ENCODE measurements around the gene ALOX15B. TPM values are rescaled to one million over a fixed set of nuclear protein-coding genes. Genes with fewer than 3 reads are reported as not detected.
"Not testable (repeated sequence)": the region's sequence is repeated elsewhere in the genome, so short reads cannot be mapped to it uniquely, and the experiment has no call there.

The ALOX15B gene
- total and polyA plus RNA-seq, 8 donors = 0.05 to 4.7 (median 0.25) TPM; not detected in 1

DNA sequence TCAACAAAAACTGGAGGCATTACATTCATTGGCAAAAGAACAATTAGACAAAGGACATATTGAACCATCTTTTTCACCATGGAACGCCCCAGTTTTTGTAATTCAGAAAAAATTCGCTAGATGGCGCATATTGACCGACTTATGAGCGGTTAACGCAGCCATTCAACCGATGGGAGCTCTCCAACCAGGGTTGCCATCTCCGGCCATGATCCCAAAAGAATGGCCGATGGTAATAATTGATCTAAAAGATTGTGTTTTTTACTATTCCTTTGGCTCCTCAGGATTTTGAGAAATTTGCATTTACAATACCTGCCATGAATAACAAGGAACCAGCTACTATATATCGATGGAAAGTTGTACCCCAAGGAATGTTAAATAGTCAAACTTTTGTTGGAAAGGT lies 21.4 kb downstream of the ALOX15B start:
- peak; percentile 52 to 69 (median 57) for ATAC-seq
- Histone ChIP-seq H3K4me3 (no peak overlapping the region), H3K4me1 (peaks cover 0 to 18% (median 0%) of the 10 kb centered on the region in 3 donors), H3K36me3 (no peaks in the 10 kb centered on the region), H3K9me3 (no peaks in the 10 kb centered on the region), H3K27ac (no peak overlapping the region), H3K27me3 (peaks cover 0 to 16% (median 0%) of the 10 kb centered on the region in 4 donors)
- WGBS, 2 donors = 6 to 7% methylated on average over 10 of the region's 10 CpGs
- intact Hi-C loops (cut with DNase I) = loop anchor here in 1 of 3 donors (10.0 kb wide), 1 partner anchor 55 kb away; the partner anchor contains the start of gene ALOXE3
- TF ChIP-seq, protein P1, sequence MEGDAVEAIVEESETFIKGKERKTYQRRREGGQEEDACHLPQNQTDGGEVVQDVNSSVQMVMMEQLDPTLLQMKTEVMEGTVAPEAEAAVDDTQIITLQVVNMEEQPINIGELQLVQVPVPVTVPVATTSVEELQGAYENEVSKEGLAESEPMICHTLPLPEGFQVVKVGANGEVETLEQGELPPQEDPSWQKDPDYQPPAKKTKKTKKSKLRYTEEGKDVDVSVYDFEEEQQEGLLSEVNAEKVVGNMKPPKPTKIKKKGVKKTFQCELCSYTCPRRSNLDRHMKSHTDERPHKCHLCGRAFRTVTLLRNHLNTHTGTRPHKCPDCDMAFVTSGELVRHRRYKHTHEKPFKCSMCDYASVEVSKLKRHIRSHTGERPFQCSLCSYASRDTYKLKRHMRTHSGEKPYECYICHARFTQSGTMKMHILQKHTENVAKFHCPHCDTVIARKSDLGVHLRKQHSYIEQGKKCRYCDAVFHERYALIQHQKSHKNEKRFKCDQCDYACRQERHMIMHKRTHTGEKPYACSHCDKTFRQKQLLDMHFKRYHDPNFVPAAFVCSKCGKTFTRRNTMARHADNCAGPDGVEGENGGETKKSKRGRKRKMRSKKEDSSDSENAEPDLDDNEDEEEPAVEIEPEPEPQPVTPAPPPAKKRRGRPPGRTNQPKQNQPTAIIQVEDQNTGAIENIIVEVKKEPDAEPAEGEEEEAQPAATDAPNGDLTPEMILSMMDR (IDR thresholded peaks at IDR 0.05) = peak; percentile 52 to 66 (median 64)
- peak in 2 of 6 donors; percentile 45 to 76 for DNase-seq
- peak; percentile 39 for FAIRE-seq

DNA sequence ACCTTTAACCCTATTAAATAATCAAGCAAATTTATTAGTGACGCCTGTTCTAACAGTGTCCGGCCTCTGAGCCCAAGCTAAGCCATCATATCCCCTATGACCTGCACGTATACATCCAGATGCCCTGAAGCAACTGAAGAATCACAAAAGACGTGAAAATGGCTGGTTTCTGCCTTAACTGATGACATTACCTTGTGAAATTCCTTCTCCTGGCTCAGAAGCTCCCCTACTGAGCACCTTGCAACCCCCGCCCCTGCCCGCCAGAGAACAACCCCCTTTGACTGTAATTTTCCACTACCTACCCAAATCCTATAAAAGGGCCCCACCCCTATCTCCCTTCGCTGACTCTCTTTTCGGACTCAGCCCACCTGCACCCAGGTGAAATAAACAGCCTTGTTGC lies 23.0 kb downstream of the ALOX15B start:
- H3K4me1 ChIP-seq = peaks cover 0 to 14% (median 0%) of the 10 kb centered on the region in 3 donors
- not testable (repeated sequence) for FAIRE-seq, H3K27ac ChIP-seq, H3K36me3 ChIP-seq, H3K4me3 ChIP-seq, ATAC-seq, DNase-seq, H3K9me3 ChIP-seq
- H3K27me3 ChIP-seq = peaks cover 0 to 16% (median 0%) of the 10 kb centered on the region in 4 donors
- intact Hi-C loops (cut with DNase I) = loop anchor here in 1 of 3 donors (10.0 kb wide), 1 partner anchor 53 kb away; the partner anchor contains the start of gene ALOXE3
- 46 to 63% methylated on average over 8 of the region's 8 CpGs for WGBS, 2 donors

- Histone ChIP-seq H3K36me3 (no peaks in the 10 kb centered on the region), H3K27me3 (peaks cover 0 to 16% (median 0%) of the 10 kb centered on the region in 4 donors), H3K27ac (no peak overlapping the region), H3K4me3 (no peak overlapping the region), H3K4me1 (peaks cover 0 to 11% (median 0%) of the 10 kb centered on the region in 3 donors), H3K9me3 (no peaks in the 10 kb centered on the region)
- FAIRE-seq (no peak), DNase-seq (no peak), ATAC-seq (no peak)
- intact Hi-C loops (cut with DNase I) = loop anchor here in 1 of 3 donors (10.0 kb wide), 1 partner anchor 52 kb away; the partner anchor contains the start of gene ALOXE3
- 22 to 43% methylated on average over 8 of the region's 8 CpGs for WGBS, 2 donors
- TF ChIP-seq, protein P1 (IDR thresholded peaks at IDR 0.05) = no peak
Measured at GRCh38 chr17:8062435-8062806, 23.6 kb downstream of the ALOX15B start.

- no peak for DNase-seq
- H3K4me3 ChIP-seq = no peak overlapping the region
Measured at GRCh38 chr17:8062807-8063483, 24.1 kb downstream of the ALOX15B start.

More at GRCh38 chr17:8062807-8063483, 24.1 kb downstream of the ALOX15B start:
- ATAC-seq = no peak
- H3K27ac ChIP-seq = no peak overlapping the region
- 30 to 34% methylated on average over 15 of the region's 15 CpGs for WGBS, 2 donors
- FAIRE-seq = no peak
- intact Hi-C loops (cut with DNase I) = loop anchor here in 1 of 3 donors (10.0 kb wide), 1 partner anchor 52 kb away; the partner anchor contains the start of gene ALOXE3
- TF ChIP-seq, protein P1 (IDR thresholded peaks at IDR 0.05) = no peak
- H3K27me3 ChIP-seq = peaks cover 0 to 16% (median 0%) of the 10 kb centered on the region in 4 donors
- H3K36me3 ChIP-seq = no peaks in the 10 kb centered on the region
- peaks cover 0 to 9% (median 0%) of the 10 kb centered on the region in 3 donors for H3K4me1 ChIP-seq
- no peaks in the 10 kb centered on the region for H3K9me3 ChIP-seq

Measured in pancreas (tissue), 10 donors.